IPS-NIHi7 (cell line): ENCODE measurements around the gene PAWR.
"Not testable (repeated sequence)": the region's sequence is repeated elsewhere in the genome, so short reads cannot be mapped to it uniquely, and the experiment has no call there.

ENCODE experiments used
- DNase-seq: peaks from one replicate; pipeline ENCODE4 v3.0.0; 2012; ENCODE audit warnings: mixed read lengths; ENCODE audit errors: extremely low spot score

Gene PAWR

GRCh38 chr12:79591988-79592387, 98.8 kb downstream of the PAWR start:
- DNase-seq = no peak

DNA sequence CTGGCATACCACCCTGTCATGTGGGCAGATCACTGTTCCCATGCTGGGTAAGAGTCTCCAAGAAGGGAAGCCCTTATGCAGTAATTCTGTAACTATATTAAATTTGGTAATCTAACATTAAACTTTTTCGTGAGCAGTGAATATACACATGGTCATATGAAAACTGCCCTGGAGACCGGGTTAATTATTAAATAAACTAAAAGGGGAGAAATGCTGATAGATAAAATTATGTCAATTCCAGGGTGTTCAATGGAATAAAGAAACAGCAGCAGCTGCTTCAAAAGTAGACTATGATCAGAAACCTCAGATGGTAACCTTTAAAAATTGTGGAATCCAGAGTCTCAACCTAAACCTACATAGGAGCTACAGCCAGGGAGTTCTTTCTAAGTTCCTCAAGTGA, 100.0 kb downstream of the PAWR start:
- DNase-seq = no peak

DNA sequence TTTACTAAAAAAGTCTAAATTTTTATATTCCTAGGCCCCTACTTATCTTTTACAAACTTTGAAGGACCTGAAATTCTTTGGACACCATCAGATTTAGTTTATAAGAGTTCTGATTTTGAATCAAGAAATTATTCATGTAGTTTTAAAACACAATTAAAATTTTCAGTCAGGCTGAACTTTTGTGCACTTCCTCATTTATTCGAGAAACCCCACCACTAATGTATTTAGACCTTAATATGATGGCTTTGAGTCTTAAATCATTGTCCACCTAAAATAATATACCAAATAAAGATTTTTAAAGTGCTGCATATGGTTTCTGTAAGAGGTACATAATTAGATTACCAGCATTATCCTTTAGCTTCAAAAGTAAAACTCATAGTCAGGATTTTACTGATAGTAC, 103.4 kb downstream of the PAWR start:
- no peak for DNase-seq

- DNase-seq = no peak
Measured at GRCh38 chr12:79585147-79585546, 105.6 kb downstream of the PAWR start.

GRCh38 chr12:79573820-79574219, 116.9 kb downstream of the PAWR start:
- no peak for DNase-seq

DNA sequence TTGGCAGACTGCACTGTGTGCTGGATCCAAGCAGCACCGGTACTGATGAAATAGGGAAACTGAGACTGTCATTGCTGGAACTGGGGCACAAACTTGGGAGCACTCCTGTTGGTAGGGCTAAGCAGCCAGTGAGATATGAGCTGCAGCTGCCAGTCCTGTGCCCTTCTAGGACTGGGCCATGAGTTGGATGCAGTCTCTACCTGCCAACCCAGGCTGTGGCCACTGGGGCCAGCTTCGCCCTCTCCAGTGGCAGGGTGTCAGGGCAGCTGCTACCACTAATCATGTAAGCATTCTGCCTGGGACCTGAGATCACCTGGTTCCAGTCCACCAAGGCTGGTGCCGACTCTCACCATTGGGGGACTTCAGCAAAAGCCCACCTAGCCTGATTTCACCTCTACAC, 121.1 kb downstream of the PAWR start:
- no peak for DNase-seq

DNA sequence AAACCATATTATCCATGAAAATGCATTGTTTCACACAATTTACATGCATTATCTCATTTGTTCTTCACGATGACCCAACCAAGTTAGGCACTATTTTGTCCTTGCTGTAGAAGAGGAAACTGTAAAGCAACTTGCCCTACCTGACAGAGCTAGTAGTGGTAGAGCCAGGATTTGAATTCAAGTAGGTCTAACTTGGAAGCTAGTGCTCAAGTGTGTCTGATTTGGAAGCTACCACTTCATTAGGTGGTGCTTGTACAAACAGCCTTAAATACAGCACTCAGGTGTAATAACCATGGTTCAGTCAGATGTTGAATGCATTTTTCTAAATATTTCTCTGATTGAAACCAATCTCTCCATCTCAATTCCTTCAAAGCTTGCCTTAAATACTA, 123.6 kb downstream of the PAWR start:
- DNase-seq = no peak

DNA sequence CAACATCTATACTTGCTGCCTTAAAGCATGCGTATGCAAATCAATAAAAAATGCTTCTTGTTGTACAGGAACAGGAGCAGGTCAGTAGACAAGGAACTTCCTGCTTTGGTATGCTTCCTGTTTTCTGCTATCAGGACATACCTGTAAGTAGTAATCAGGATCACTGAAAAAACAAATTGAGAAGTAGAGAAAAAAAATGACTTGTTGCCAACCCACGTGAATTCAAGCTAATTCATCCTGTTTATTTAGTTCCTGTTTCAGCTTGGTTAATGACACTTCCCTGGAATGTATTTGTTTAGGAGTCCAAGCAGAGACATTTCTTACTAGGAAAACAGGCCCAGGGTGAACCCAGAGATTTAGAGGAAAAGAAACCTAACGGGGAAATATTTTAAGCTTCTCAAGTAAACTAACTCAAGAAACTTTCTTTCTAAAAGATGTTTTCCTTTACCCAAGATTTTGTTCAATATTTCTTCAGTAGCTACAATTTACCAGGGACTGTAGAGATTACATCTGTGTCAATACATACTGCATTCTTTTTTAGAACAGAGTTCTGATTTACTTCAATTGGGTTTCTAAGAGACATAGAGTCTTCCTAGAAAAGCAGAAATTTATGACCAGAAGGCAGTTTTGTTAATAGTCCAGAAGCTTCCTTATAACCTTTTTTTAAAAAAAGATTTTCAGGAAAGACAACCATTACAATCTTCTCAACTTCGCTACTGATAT, 124.2 kb downstream of the PAWR start:
- no peak for DNase-seq

DNA sequence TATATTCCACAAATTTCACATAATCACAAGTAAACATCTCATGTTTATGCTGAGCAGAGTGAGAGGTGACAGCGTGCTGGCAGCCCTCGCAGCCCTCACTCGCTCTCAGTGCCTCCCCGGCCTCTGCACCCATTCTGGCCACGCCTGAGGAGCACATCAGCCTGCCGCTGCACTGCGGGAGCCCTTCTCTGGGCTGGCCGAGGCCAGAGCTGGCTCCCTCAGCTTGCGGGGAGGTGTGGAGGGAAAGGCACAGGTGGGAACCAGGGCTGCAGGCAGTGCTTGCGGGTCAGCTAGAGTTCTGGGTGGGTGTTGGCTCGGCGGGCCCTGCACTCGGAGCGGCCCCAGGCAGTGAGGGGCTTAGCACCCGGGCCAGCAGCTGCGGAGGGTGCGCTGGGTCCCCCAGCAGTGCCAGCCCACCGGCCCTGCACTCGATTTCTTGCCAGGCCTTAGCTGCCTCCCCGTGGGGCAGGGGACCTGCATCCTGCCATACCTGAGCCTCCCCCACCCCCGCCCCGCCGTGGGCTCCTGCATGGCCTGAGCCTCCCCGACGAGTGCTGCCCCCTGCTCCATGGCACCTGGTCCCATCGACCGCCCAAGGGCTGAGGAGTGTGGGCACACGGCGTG, 125.9 kb downstream of the PAWR start:
- not testable (repeated sequence) for DNase-seq

GRCh38 chr12:79563021-79563740, 127.6 kb downstream of the PAWR start:
- no peak for DNase-seq

DNA sequence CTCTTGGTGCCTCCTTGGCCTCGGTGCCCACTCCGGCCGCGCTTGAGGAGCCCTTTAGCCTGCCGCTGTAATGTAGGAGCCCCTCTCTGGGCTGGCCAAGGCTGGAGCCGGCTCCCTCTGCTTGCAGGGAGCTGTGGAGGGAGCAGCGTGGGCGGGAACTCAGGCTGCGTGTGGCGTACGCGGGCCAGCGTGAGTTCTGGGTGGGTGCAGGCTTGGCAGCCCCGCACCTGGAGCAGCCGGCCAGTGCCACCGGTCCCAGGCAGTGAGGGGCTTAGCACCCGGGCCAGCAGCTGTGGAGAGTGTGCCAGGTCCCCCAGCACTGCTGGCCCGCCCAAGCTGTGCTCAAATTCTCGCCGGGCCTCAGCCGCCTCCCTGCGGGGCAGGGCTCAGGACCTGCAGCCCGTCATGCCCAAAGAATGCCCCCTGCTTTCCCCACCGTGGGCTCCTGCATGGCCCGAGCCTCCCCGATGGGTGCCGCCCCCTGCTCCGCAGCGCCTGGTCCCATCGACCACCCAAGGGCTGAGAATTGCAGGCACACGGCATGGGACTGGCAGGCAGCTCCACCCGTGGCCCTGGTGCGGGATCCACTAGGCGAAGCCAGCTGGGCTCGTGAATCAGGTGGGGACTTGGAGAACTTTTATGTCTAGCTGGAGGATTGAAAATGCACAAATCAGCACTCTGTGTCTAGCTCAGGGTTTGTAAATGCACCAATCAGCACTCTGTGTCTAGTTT, 129.2 kb downstream of the PAWR start:
- no peak for DNase-seq

DNA sequence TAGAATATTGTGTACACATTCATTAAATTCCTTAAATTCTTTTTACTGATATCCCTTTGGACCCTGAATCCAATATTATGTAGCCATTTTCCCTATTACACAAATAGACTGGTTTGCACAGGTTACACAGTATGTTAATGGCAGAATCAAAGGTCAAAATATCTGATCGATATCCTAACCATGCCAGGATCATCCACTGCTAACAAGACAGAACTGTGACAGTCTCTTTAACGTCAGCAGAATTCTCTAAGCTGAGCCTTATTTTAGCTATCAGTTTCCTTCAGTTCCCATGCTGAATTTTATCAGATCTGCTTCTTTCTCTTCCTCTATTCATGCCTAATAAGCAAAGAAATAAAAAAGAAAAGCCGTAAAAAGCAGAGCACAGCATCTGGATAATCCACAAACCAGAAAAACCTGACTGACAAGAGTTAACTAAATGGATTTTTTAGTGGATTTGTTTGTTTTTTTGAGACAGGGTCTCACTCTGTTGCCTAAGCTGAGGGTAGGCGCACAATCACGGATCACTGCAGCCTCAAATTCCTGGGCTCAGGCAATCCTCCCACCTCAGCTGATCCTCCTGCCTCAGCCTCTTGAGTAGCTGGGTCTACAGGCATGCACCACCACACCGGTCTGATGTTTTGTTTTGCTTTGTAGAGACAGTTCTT, 130.4 kb downstream of the PAWR start:
- no peak for DNase-seq

DNA sequence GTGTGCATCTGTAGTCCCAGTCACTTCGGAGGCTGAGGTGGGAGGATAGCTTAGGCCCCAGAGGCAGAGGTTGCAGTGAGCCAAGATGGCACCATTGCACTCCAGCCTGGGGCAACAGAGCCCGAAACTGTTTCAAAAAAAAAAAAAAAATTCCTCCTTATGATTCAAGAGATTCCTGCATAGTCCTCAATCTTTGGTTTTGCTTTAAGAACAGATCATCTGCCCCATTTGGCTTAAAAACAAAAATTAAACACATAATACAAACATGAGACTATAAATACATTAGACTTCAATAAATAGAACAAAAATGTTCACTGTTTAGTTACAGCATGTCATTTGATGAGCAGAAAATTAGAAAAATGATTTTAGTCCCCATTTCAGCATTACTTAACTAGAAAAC, 131.2 kb downstream of the PAWR start:
- no peak for DNase-seq

DNA sequence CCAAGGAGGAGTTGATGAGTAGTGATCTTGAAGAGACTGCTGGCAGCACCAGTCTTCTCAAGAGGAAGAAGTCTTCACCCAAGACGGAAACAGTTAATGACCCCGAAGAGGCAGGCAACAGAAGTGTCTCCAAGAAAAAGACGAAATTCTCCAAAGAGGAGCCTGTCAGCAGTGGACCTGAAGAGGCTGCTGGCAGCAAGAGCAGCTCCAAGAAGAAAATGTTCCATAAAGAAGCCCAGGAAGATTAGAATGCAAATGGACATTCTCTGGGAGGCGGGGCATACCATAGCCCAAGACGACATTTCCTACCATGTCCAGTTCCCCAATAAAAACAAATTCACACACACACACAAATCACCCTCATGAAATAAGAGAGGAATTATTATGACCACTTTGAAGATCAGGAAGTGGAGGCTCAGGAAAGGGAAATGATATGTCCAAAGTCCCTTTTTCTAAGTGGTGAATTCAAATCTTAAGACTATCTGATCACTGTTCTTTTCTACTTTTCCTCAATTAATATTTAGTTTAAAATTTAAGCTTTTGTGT, 131.8 kb downstream of the PAWR start:
- no peak for DNase-seq

GRCh38 chr12:79557690-79558315, 133.0 kb downstream of the PAWR start:
- DNase-seq = no peak

- no peak for DNase-seq
Measured at GRCh38 chr12:79555028-79555925, 135.5 kb downstream of the PAWR start.

DNA sequence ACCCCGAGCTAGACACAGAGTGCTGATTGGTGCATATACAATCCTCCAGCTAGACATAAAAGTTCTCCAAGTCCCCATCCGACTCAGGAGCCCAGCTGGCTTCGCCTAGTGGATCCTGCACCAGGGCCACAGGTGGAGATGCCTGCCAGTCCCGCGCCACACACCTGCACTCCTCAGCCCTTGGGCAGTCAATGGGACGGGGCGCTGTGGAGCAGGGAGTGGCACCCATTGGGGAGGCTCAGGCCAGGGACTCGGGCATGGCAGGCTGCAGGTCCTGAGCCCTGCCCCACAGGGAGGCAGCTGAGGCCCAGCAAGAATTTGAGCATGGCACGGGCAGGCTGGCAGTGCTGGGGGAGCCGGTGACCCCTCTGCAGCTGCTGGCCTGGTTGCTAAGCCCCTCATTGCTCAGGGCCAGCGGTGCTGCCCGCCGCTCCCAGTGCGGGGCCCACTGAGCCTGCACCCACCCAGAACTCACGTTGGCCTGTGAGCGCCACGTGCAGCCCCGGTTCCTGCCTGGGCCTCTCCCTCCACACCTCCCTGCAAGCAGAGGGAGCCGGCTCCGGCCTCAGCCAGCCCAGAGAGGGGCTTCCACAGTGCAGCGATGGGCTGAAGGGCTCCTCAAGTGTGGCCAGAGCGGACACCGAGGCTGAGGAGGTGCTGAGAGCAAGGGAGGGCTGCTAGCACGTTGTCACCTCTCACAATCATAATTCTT, 136.7 kb downstream of the PAWR start:
- DNase-seq = no peak

DNA sequence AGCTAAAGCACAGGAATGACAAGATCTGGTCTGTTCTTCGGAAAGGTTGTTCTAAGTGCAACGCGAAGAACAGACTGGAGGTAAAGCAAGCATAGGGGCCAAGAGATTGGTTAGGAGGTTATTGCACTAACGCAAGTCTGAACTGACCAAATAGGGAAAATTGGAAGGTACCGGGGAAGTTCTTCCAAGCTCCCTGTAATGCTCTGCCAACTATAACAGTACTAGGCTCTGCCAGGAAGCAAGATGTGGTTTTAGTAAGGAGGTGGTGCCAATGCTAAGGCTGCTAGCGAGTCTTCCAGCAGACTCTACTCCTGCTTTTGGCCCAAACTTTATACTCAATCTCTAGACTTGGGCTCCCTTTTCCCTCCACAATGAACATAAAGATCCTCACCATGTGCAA, 138.6 kb downstream of the PAWR start:
- no peak for DNase-seq

GRCh38 chr12:79549531-79550271, 141.1 kb downstream of the PAWR start:
- DNase-seq = no peak
